CMK (cell line): Measurements from ENCODE around the gene RREB1.

ENCODE experiments used
- DNase-seq: peaks from one replicate; pipeline ENCODE4 v3.0.0-alpha.2; 2010; ENCODE audit warnings: low read depth

RREB1 gene

GRCh38 chr6:7296602-7297001, 188.8 kb downstream of the RREB1 start:
- DNase-seq = no peak

GRCh38 chr6:7298113-7298512, 190.4 kb downstream of the RREB1 start:
- no peak for DNase-seq

GRCh38 chr6:7300926-7301325, 193.2 kb downstream of the RREB1 start:
- DNase-seq = no peak
